Bronchus fibroblast of lung (primary cell): ENCODE measurements around the gene NOBOX. TPM values are rescaled to one million over a fixed set of nuclear protein-coding genes. Genes with fewer than 3 reads are reported as not detected.

Source experiments
- total RNA-seq: library from RNA; depleted of rRNA; stranded (reverse); fragments of >200 nt; gene quantifications from 2 replicates; pipeline ENCODE4 v1.2.3, GENCODE V29; 2015

Gene NOBOX
- total RNA-seq, result not detected in 2 replicates

DNA sequence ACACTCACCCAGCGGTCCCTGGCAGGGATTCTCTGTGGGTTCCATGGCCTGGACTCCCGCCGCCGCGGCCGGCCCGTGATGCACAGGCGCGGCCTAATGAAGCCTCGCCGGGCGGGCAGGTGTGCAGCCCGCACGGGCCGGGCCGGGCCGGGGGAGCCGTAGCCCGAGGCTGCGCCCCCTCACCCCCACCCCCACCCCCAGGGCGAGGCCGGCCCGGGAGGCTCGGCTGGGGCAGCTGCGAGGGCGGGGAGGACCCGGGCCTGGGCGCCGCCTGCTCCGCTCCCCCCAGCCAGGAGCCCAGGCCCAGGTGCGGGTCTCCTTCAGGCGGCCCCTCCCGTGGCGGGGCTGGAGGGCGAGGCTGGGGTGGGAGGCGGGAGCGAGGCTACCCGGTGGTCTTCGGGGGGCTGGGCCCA is at the start of gene NOBOX:
Gene NOBOX, minus strand, starts transcription at position 45 of the 413 bp plus-strand sequence.

DNA sequence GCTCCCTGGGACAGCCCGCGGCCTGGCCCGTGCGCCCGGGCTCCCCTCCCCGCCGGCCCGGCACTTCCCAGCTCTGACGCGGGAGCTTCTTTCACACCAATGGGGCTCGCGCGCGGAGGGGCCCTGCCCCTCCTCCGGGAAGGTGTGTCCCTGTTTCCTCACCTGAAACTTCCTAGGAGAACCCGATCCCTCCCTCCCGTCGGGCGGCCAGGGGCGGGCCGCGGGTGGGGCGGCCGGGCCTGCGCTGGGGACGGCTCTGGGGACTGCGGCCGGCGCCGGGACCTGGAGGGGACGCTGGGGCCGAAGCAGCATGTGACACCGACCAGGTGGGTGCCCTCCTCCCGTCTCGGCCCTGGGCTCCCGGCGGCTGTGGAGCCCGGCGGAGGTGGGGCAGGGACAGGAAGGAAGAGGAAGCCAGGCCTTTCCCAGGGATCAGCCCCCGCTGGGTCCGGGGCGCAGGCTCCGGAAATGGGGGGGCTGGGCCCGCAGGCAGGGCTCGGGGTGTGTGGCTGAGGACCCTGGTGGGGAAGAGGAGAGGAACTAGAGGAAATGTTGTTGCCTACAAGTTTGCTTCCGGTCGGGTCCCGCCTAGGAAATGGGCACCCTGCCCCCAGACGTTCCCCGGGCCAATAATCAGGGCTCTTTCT is 48.2 kb downstream of the NOBOX start, which contains the start of gene ARHGEF5:
Gene ARHGEF5, plus strand, starts transcription at position 227 of the 647 bp plus-strand sequence. CDS start 7,268 bp downstream, outside the sequence.

Other genes with a start within 250 kb of the NOBOX start
- 0.59 and 1.0 TPM in 2 replicates for gene CTAGE4, start 220.2 kb downstream of the NOBOX start, total RNA-seq
- gene ARHGEF35, start 207.9 kb downstream of the NOBOX start, total RNA-seq, result 0.84 and 0.89 TPM in 2 replicates
- not detected in 2 replicates for gene OR2A42, start 164.1 kb downstream of the NOBOX start, total RNA-seq
- 0.15 and 0.84 TPM in 2 replicates for gene OR2A7, start 138.9 kb downstream of the NOBOX start, total RNA-seq
- not detected in 2 replicates for gene CTAGE8, start 134.4 kb downstream of the NOBOX start, total RNA-seq
- under 0.01 TPM in 2 replicates for gene OR2A1, start 91.3 kb downstream of the NOBOX start, total RNA-seq
- 6.7 TPM in 2 replicates for gene ARHGEF5, start 48.3 kb downstream of the NOBOX start, total RNA-seq